HL-60 (cell line): ENCODE data around the gene APCDD1.
"Not testable (repeated sequence)": the region's sequence is repeated elsewhere in the genome, so short reads cannot be mapped to it uniquely, and the experiment has no call there.

Source experiments
- DNase-seq, 2 experiments: peaks; one replicate each; pipeline ENCODE4 v3.0.0-alpha.2; 2010 to 2020; ENCODE audit warnings: low read depth in 1 of 2, low spot score in 1 of 2
- H3K27ac ChIP-seq: fragments of 250-450 bp; sonication (Bioruptor Pico); replicated peaks from 2 replicates; pipeline ENCODE4 v1.5.1; 2020; ENCODE audit warnings: mild to moderate bottlenecking, moderate library complexity
- H3K27me3 ChIP-seq: fragments of 250-450 bp; sonication (Bioruptor Pico); 2 replicates; pipeline ENCODE4 v1.5.1; 2021; ENCODE audit warnings: mild to moderate bottlenecking, moderate library complexity; ENCODE audit not compliant: insufficient read depth, poor library complexity, severe bottlenecking
- H3K4me3 ChIP-seq: replicated peaks from 2 replicates; pipeline ENCODE4 v1.5.1; 2011; ENCODE audit warnings: mild to moderate bottlenecking, control low read depth, low read length; ENCODE audit not compliant: insufficient read depth
- GABPA ChIP-seq: IDR thresholded peaks from 2 replicates; pipeline ENCODE4 v1.6.1; 2012; ENCODE audit warnings: low read depth
- POLR2AphosphoS5 ChIP-seq: IDR thresholded peaks from 2 replicates; pipeline ENCODE4 v1.6.1; 2012; ENCODE audit warnings: low read depth
- SPI1 ChIP-seq: IDR thresholded peaks from 2 replicates; pipeline ENCODE4 v1.6.1; 2012; ENCODE audit warnings: low read depth, mild to moderate bottlenecking, borderline replicate concordance
- TF ChIP-seq, protein P1 (sequence below): IDR thresholded peaks from 2 replicates; pipeline ENCODE4 v1.6.1; 2012; ENCODE audit warnings: low read depth; ENCODE audit not compliant: insufficient replicate concordance
- TF ChIP-seq, protein P2 (sequence below): IDR thresholded peaks from one replicate; pipeline ENCODE4 v1.5.1; 2011; ENCODE audit warnings: low read length, control low read depth, inconsistent platforms; ENCODE audit not compliant: insufficient read depth

APCDD1 gene

DNA sequence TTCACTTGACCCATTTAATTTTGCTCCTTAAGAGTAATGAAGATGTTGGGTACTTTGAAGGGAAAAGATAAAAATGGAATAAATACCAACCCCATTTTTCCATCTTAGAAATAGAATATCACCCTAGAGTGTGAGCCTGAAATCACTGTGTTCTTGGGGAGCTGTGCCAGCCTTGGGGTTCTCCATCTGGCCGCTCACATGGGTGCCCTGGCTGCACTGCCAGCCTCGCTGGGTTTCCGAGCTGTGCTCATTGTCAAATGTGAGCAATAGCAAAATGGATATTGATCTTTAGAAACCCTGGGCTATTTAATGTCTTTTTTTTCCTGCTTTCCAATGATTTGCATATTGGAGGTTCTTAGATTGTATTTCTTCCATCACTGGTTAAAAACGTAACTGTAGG is 9.3 kb downstream of the APCDD1 start:
- TF ChIP-seq SPI1 (no peak), POLR2AphosphoS5 (no peak), GABPA (no peak)
- TF ChIP-seq, protein P1, sequence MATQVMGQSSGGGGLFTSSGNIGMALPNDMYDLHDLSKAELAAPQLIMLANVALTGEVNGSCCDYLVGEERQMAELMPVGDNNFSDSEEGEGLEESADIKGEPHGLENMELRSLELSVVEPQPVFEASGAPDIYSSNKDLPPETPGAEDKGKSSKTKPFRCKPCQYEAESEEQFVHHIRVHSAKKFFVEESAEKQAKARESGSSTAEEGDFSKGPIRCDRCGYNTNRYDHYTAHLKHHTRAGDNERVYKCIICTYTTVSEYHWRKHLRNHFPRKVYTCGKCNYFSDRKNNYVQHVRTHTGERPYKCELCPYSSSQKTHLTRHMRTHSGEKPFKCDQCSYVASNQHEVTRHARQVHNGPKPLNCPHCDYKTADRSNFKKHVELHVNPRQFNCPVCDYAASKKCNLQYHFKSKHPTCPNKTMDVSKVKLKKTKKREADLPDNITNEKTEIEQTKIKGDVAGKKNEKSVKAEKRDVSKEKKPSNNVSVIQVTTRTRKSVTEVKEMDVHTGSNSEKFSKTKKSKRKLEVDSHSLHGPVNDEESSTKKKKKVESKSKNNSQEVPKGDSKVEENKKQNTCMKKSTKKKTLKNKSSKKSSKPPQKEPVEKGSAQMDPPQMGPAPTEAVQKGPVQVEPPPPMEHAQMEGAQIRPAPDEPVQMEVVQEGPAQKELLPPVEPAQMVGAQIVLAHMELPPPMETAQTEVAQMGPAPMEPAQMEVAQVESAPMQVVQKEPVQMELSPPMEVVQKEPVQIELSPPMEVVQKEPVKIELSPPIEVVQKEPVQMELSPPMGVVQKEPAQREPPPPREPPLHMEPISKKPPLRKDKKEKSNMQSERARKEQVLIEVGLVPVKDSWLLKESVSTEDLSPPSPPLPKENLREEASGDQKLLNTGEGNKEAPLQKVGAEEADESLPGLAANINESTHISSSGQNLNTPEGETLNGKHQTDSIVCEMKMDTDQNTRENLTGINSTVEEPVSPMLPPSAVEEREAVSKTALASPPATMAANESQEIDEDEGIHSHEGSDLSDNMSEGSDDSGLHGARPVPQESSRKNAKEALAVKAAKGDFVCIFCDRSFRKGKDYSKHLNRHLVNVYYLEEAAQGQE = no peak
- TF ChIP-seq, protein P2, sequence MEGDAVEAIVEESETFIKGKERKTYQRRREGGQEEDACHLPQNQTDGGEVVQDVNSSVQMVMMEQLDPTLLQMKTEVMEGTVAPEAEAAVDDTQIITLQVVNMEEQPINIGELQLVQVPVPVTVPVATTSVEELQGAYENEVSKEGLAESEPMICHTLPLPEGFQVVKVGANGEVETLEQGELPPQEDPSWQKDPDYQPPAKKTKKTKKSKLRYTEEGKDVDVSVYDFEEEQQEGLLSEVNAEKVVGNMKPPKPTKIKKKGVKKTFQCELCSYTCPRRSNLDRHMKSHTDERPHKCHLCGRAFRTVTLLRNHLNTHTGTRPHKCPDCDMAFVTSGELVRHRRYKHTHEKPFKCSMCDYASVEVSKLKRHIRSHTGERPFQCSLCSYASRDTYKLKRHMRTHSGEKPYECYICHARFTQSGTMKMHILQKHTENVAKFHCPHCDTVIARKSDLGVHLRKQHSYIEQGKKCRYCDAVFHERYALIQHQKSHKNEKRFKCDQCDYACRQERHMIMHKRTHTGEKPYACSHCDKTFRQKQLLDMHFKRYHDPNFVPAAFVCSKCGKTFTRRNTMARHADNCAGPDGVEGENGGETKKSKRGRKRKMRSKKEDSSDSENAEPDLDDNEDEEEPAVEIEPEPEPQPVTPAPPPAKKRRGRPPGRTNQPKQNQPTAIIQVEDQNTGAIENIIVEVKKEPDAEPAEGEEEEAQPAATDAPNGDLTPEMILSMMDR = no peak
- DNase-seq = no peak
- H3K27me3 ChIP-seq = peaks cover 8% of the 10 kb centered on the region
- H3K27ac ChIP-seq = no peak overlapping the region
- no peak overlapping the region for H3K4me3 ChIP-seq

DNA sequence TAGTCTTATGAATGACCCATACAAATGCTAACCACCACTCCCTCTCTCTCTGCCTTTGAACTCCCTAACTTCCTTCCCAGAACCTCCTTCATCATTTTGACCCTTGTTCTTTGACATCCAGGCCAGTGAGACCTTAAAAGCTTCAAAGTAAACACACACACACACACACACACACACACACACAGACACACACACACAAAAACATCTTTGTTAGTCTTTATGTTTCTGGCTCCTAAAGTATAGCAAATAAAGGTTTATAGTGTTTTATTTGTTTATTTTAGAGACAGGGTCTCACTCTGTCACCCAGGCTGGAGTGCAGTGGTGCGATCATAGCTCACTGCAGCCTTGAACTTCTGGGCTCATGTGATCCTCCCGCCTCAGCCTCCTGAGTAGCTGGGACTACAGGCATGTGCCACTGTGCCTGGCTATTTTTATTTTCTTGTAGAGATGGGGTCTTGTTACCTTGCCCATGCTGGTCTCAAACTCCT is 9.8 kb downstream of the APCDD1 start:
- H3K27me3 ChIP-seq = peaks cover 10% of the 10 kb centered on the region
- H3K4me3 ChIP-seq, H3K27ac ChIP-seq, DNase-seq: not testable (repeated sequence)

DNA sequence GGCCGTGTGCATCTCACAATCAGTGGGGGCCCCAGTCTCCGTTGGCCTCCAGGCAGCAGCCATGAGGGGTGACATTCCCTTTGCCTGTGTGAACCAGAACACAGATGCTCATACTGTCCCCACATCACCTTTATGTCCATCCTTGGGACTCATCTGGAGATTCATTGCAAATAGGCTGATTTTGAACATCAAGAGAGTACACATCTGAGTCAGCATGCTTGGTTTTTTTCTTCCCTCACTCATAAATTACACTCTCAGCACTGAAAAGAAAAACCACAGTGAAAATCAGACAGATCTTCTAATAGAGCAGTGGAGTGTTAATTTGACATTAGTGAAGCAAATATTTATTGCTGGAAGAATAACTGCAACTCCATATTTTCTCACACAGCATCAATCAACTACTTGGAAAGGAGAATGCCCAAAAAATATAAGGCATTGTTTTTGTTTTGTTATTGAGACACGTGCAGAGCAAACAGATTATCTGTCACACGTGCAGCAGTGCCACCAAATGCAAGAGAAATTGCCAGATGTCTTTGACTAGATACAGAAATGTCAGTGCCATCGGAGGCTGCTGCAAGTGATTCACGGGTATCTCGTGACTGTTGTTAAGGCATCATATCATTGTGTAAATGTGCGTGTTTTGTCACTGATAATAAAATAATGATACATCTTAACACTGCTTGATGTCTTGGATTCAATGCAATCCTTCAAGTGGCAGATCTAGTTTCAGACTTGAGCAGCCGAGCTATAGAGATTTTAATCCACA is 10.9 kb downstream of the APCDD1 start:
- Histone ChIP-seq H3K27me3 (peaks cover 13% of the 10 kb centered on the region), H3K4me3 (no peak overlapping the region), H3K27ac (no peak overlapping the region)
- no peak for TF ChIP-seq POLR2AphosphoS5
- TF ChIP-seq GABPA = no peak
- TF ChIP-seq, protein P2 = no peak
- TF ChIP-seq, protein P1 = no peak
- no peak for TF ChIP-seq SPI1
- no peak for DNase-seq

DNA sequence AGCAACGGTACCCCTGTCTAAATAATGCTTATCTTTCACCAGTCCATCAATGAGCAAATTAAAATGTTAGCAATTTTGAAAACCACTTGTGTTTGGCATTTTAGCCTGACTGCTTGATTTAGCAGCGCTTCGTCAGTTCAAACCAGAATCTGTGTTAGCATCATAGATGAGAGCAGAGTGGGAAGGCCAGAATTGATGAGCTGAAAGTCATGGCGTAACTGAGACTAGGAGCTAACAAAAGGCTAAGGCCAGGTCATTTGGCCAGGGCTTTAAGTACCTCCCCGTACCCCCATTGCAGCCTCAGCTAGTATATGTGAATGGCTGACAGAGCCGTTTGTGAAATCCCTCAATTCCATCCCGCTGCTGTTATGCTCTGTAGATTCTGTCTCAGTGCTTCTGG is 16.0 kb downstream of the APCDD1 start:
- Histone ChIP-seq H3K27me3 (peaks cover 13% of the 10 kb centered on the region), H3K4me3 (no peak overlapping the region), H3K27ac (no peak overlapping the region)
- no peak for TF ChIP-seq POLR2AphosphoS5
- no peak for TF ChIP-seq SPI1
- DNase-seq = no peak

DNA sequence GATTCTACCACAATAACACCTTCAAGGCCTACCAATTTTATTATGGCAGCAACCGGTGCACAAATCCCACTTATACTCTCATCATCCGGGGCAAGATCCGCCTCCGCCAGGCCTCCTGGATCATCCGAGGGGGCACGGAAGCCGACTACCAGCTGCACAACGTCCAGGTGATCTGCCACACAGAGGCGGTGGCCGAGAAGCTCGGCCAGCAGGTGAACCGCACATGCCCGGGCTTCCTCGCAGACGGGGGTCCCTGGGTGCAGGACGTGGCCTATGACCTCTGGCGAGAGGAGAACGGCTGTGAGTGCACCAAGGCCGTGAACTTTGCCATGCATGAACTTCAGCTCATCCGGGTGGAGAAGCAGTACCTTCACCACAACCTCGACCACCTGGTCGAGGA is 17.1 kb downstream of the APCDD1 start:
- Histone ChIP-seq H3K27ac (no peak overlapping the region), H3K27me3 (peaks cover 12% of the 10 kb centered on the region), H3K4me3 (no peak overlapping the region)
- TF ChIP-seq POLR2AphosphoS5 (no peak), GABPA (no peak), SPI1 (no peak)
- TF ChIP-seq, protein P2 = no peak
- TF ChIP-seq, protein P1 = no peak
- DNase-seq = no peak
